Measurements from ENCODE around the gene PTPA.

The PTPA gene

DNA sequence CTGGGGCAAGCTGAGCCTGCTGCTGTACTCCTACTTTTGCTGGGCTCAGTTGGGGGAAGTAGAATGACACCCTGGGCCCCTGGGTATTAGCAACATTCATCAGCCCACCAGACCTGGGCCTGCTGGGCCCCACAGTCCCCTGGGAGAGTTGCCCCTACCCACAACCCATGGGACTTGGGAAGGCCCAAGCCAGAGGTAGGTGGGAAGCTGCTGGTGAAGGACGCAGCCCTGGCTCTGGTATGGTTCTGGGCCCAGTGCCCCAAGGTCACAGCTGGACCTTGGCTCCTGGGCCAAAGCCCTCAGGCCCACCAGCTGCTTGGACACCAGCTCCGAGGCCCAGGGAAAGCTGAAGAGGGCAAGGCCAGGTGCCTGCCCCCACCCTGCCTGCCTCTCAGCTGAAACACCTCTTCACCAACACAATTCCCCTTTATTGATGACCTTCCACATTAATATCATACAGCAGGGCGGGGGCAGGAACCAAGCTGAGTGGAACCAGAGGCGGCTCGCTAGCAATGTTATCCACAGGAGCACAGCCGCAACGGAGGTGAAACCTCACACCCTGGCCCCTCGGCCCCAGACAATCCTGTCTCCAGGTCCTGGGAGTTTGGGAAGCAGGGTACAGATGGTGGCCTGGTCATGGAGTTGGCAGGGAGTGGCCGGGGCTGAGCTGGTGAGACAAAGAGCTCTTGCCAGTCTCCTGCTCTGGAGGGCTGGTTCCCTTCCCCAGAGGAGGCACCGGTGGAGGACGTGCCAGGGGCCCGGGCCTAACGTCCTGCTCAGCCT is 16.6 kb upstream of the PTPA start:
- no peak for DNase-seq (ENCODE audit: low spot score)
- ChIA-PET CTCF (interaction anchor here (0.6 to 2.3 kb wide), 3 partner anchors 9 to 66 kb away, joined by 3 to 15 read pairs (median 5); partner anchors contain the start of gene SH3GLB2), POLR2A (ENCODE audit: low non-redundant PET) (no interaction called here)
- 0 out of 2 replicates have a peak overlapping the region, but pooled peaks have one; percentile 1 for H3K27ac ChIP-seq
- TF ChIP-seq, protein P1, sequence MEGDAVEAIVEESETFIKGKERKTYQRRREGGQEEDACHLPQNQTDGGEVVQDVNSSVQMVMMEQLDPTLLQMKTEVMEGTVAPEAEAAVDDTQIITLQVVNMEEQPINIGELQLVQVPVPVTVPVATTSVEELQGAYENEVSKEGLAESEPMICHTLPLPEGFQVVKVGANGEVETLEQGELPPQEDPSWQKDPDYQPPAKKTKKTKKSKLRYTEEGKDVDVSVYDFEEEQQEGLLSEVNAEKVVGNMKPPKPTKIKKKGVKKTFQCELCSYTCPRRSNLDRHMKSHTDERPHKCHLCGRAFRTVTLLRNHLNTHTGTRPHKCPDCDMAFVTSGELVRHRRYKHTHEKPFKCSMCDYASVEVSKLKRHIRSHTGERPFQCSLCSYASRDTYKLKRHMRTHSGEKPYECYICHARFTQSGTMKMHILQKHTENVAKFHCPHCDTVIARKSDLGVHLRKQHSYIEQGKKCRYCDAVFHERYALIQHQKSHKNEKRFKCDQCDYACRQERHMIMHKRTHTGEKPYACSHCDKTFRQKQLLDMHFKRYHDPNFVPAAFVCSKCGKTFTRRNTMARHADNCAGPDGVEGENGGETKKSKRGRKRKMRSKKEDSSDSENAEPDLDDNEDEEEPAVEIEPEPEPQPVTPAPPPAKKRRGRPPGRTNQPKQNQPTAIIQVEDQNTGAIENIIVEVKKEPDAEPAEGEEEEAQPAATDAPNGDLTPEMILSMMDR (conservative IDR thresholded peaks at IDR 0.05; ENCODE audit: low read depth): no peak

DNA sequence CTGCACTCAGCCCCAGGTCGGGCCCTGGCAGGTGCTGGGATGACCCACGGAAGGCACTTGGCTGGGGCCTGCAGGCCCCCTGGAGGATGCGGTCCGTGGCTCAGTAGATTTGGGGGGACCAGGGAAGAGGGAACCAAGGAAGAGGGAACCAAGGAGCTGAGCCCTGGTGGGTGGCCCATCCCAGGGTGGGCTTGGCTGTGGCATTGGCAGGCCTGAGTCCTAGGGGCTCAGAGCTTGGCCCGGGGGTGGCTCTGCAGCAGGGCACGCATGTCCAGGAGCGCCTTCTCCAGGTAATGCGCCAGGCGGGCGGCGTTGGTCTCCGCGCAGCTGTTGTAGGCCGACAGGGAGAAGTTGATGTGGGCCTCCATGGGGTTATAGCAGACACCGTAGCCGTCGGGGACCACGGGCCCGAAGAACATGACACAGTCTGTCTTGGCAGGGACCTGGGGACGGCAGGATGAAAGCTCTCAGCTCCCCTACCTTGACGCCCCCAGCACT is 16.0 kb upstream of the PTPA start:
- POLR2A ChIA-PET (ENCODE audit: low non-redundant PET): interaction anchor here (0.6 kb wide), 1 partner anchor 27 kb away, joined by 5 read pairs; no protein-coding TSS in a partner anchor

DNA sequence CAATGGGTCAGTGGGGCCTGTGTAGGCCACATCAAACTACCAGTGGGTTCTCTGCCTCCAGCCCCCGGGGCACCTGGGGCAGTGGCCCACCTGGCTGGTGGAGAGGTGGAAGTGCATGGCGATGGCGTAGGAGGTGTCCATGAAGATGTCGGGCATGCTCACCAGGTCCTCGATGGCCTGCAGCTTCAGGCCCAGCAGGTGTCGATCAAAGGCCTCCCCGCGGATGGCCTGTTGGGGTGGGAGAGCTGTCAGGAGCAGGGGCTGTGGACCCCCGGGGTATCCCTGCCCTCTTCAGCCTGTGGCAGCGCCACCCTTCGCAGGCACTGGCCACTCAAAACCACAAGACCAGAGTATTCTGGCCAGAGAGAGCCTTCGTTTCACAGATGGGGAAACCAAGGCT is 15.3 kb upstream of the PTPA start:
- TF ChIP-seq, protein P1 (conservative IDR thresholded peaks at IDR 0.05; ENCODE audit: low read depth): no peak
- POLR2A ChIA-PET (ENCODE audit: low non-redundant PET): no interaction called here
- H3K27ac ChIP-seq: no peak overlapping the region
- CTCF ChIA-PET: interaction anchor here (0.6 kb wide), 1 partner anchor 18 kb away, joined by 5 read pairs; no protein-coding TSS in a partner anchor
- DNase-seq (ENCODE audit: low spot score): no peak

More for the DNA sequence above, 16.0 kb upstream of the PTPA start:
- H3K27ac ChIP-seq: no peak overlapping the region
- CTCF ChIA-PET: interaction anchor here (0.6 to 2.3 kb wide), 2 partner anchors 8 to 23 kb away, joined by 5 to 15 read pairs; no protein-coding TSS in a partner anchor
- no peak for DNase-seq (ENCODE audit: low spot score)
- TF ChIP-seq, protein P1 (conservative IDR thresholded peaks at IDR 0.05; ENCODE audit: low read depth): no peak

DNA sequence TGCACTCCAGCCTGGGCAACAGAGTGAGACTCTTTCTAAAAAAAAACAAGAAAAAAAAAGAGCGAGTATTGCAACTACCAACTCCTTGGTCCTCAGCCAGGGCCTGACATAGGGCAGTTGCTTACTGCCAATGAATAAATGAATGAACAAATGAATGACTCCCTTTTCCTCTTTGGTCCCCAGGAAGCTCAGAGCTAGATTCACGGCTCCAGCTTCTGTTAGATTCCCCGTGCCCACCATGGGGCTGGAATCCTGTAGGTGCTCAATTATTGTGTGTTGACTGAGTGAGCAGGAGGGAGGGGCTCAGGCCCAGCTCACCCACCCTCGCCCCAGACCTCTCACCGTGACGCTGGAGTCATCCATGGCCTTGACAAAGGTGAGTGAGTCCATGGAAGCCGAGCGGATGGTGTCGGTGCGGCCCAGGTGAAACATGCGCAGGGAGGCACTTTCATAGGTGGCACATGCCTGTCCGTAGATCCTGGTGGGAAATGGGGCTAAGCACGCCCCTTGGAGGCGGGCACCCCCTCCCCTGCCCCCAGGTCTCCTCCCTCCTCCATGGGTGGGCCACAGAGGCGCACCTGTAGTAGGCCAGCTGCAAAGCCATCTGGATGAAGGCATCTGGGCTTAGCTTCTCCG is 13.4 kb upstream of the PTPA start:
- ChIA-PET CTCF (interaction anchor here (0.7 to 1.1 kb wide), 2 partner anchors 41 to 103 kb away, joined by 3 to 4 read pairs; no protein-coding TSS in a partner anchor), POLR2A (ENCODE audit: low non-redundant PET) (interaction anchor here (0.6 to 1.5 kb wide), 4 partner anchors 11 to 17 kb away, joined by 3 to 11 read pairs (median 3); partner anchors contain the start of gene DOLPP1)
- TF ChIP-seq, protein P1 (conservative IDR thresholded peaks at IDR 0.05; ENCODE audit: low read depth): no peak

DNA sequence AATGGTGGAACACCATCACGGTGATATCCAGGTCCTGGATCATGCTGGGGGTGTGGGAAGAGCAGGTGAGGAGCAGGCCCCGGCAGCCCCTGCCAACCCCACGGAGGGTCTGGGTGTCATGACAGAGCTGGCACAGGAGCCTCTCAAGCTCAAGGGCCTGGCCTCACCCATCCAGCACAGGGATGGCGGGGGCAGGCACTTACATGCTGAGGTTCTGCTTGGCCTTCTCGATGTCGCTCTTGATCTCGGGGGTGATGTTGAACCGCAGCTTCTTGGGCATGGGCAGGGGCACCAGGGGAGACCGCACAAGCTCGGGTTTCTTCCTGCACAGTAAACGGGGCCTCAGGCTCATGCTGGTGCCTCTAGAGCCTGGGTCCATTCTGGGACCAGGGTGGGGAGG is 12.9 kb upstream of the PTPA start:
- no peak overlapping the region for H3K27ac ChIP-seq
- TF ChIP-seq, protein P1 (conservative IDR thresholded peaks at IDR 0.05; ENCODE audit: low read depth): no peak
- ChIA-PET POLR2A (ENCODE audit: low non-redundant PET) (interaction anchor here (0.6 to 1.5 kb wide), 3 partner anchors 17 to 18 kb away, joined by 3 read pairs; partner anchors contain the start of gene DOLPP1), CTCF (interaction anchor here (0.6 to 0.7 kb wide), 3 partner anchors 36 to 471 kb away, joined by 3 read pairs; no protein-coding TSS in a partner anchor)
- no peak for DNase-seq (ENCODE audit: low spot score)

More for the DNA sequence above, 13.4 kb upstream of the PTPA start:
- no peak for DNase-seq (ENCODE audit: low spot score)
- H3K27ac ChIP-seq: no peak overlapping the region
